ENCODE measurements around the gene CEP192.

Gene CEP192

DNA sequence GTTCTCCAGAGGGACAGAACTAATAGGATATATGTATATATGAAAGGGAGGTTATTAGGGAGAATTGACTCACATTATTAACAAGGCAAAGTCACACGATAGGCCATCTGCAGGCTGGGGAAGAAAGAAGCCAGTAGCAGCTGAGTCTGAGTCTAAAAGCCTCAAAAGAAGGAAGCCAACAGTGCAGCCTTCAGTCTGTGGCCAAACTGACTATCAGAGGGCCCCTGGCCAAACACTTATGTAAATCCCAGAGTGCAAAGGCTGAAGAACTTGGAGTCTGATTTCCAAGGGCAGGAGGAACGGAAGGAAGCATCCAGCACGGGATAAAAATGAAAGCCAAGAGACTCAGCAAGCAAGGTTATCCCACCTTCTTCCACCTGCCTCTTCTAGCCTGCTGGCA is 119.4 kb downstream of the CEP192 start:
- H3K27me3 ChIP-seq (ENCODE audit: insufficient read depth, low read length) = no peaks in the 10 kb centered on the region
- no peaks in the 10 kb centered on the region; the same call in 1 of the 2 replicates for H3K4me1 ChIP-seq (ENCODE audit: insufficient read depth, low read length)
- 0 out of 2 replicates have a peak, but pooled peaks cover 8% of the 10 kb centered on the region for H3K9me3 ChIP-seq (ENCODE audit: insufficient read depth, low read depth, low read length)
- no peak overlapping the region for H3K27ac ChIP-seq (ENCODE audit: low read length)
- no peak overlapping the region for H3K9ac ChIP-seq (ENCODE audit: low read depth, low read length)
- H3K36me3 ChIP-seq (ENCODE audit: insufficient read depth, low read depth, low read length) = peaks cover 65% of the 10 kb centered on the region
- no peak overlapping the region for H3K4me3 ChIP-seq (ENCODE audit: low read length)

DNA sequence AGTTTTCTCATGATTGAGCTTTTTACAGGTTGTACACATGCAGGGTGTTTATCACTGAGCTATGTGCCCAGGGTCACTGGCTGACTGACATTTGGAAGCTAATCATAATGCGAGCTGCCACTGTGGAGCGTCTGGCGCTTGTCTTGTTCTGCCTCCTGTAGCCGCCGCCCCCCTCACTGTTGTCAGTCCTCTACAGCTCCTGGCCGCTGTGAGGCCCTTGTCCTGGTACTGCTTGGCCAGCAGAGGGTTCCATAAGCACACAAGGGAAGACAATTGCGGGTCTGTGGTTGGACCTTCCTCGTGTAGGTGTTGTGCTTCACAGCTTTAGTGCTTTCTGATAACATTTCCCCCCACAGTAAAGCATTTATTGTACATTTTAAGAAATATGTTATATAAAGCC is 121.8 kb downstream of the CEP192 start:
- Histone ChIP-seq H3K4me3 (ENCODE audit: low read length) (no peak overlapping the region), H3K27me3 (ENCODE audit: insufficient read depth, low read length) (no peaks in the 10 kb centered on the region), H3K9me3 (ENCODE audit: insufficient read depth, low read depth, low read length) (0 out of 2 replicates have a peak, but pooled peaks cover 6% of the 10 kb centered on the region), H3K9ac (ENCODE audit: low read depth, low read length) (no peak overlapping the region), H3K4me1 (ENCODE audit: insufficient read depth, low read length) (no peaks in the 10 kb centered on the region; the same call in 1 of the 2 replicates), H3K27ac (ENCODE audit: low read length) (no peak overlapping the region), H3K36me3 (ENCODE audit: insufficient read depth, low read depth, low read length) (peaks cover 58% of the 10 kb centered on the region)

- H3K36me3 ChIP-seq (ENCODE audit: insufficient read depth, low read depth, low read length) = peaks cover 71% of the 10 kb centered on the region
- H3K9me3 ChIP-seq (ENCODE audit: insufficient read depth, low read depth, low read length) = no peaks in the 10 kb centered on the region
- H3K4me3 ChIP-seq (ENCODE audit: low read length) = no peak overlapping the region
- no peak overlapping the region for H3K27ac ChIP-seq (ENCODE audit: low read length)
- no peak overlapping the region for H3K9ac ChIP-seq (ENCODE audit: low read depth, low read length)
- no peaks in the 10 kb centered on the region for H3K27me3 ChIP-seq (ENCODE audit: insufficient read depth, low read length)
- H3K4me1 ChIP-seq (ENCODE audit: insufficient read depth, low read length) = no peaks in the 10 kb centered on the region
These were observed 129.1 kb downstream of the CEP192 start for GRCh38 chr18:13120255-13120654.

- H3K4me3 ChIP-seq (ENCODE audit: low read length) = no peak overlapping the region
- H3K9me3 ChIP-seq (ENCODE audit: insufficient read depth, low read depth, low read length) = no peaks in the 10 kb centered on the region
- no peak overlapping the region for H3K27ac ChIP-seq (ENCODE audit: low read length)
- no peaks in the 10 kb centered on the region for H3K27me3 ChIP-seq (ENCODE audit: insufficient read depth, low read length)
- no peaks in the 10 kb centered on the region for H3K4me1 ChIP-seq (ENCODE audit: insufficient read depth, low read length)
- H3K9ac ChIP-seq (ENCODE audit: low read depth, low read length) = no peak overlapping the region
- H3K36me3 ChIP-seq (ENCODE audit: insufficient read depth, low read depth, low read length) = peaks cover 71% of the 10 kb centered on the region
These were observed 129.8 kb downstream of the CEP192 start for GRCh38 chr18:13120983-13121441.

- peaks cover 50% of the 10 kb centered on the region for H3K36me3 ChIP-seq (ENCODE audit: insufficient read depth, low read depth, low read length)
- no peaks in the 10 kb centered on the region for H3K4me1 ChIP-seq (ENCODE audit: insufficient read depth, low read length)
- no peaks in the 10 kb centered on the region for H3K27me3 ChIP-seq (ENCODE audit: insufficient read depth, low read length)
- H3K27ac ChIP-seq (ENCODE audit: low read length) = no peak overlapping the region
- H3K9ac ChIP-seq (ENCODE audit: low read depth, low read length) = no peak overlapping the region
- no peaks in the 10 kb centered on the region for H3K9me3 ChIP-seq (ENCODE audit: insufficient read depth, low read depth, low read length)
- H3K4me3 ChIP-seq (ENCODE audit: low read length) = no peak overlapping the region
These were observed 133.2 kb downstream of the CEP192 start for GRCh38 chr18:13124411-13124810.

DNA sequence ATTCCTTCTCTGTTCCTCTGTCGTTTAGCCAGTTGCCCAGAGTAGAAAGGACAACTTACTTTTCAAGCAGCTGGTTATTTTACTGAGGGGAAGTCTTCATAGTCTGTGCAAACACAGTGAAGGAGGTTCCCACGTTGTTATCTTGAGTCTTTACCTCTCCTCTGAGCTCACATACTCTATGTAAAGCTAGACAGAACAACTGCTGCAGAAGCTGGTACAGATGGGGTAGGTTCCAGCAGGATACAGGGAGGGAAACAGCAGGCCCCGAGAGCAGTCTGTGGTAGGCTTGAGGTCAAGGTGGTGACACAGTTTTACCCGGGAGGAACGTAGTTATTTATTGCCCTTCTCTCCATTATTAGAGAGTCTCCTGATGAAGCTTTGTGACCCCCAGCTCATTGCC is 134.0 kb downstream of the CEP192 start:
- H3K4me1 ChIP-seq (ENCODE audit: insufficient read depth, low read length) = no peaks in the 10 kb centered on the region
- no peak overlapping the region for H3K9ac ChIP-seq (ENCODE audit: low read depth, low read length)
- H3K27ac ChIP-seq (ENCODE audit: low read length) = no peak overlapping the region
- peaks cover 45% of the 10 kb centered on the region for H3K36me3 ChIP-seq (ENCODE audit: insufficient read depth, low read depth, low read length)
- H3K27me3 ChIP-seq (ENCODE audit: insufficient read depth, low read length) = no peaks in the 10 kb centered on the region
- H3K4me3 ChIP-seq (ENCODE audit: low read length) = no peak overlapping the region
- no peaks in the 10 kb centered on the region for H3K9me3 ChIP-seq (ENCODE audit: insufficient read depth, low read depth, low read length)

DNA sequence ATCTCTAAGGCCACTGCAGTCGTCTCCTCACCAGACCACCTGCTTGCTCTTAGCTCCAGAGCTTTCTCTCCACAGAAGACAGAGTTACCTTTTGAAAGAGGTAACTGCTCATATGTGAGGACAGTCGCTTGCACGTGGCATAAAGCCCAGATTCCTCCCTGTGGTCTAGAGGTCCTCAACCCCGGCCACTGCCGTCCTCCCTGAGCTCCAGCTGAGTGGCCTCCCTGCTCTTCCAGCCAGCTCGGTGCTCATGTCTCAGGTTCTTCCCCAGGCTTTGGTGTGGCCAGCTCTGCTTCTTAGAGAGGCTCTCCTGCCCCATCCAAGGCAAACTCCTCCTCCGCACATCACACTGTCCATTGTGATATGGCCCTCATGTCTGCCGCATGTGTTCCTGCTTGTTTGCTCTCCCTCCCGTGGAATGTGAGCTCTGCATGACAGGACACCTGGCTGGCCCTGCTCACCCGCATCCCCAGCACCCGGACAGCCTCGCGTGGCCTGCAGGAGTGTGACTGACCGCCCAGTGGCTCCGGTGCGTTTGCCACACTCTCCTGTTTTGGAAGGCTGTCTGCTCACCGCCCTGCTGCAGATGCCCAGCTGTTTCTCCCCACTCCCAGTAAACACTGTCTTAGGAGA is 135.9 kb downstream of the CEP192 start:
- H3K27ac ChIP-seq (ENCODE audit: low read length) = no peak overlapping the region
- no peaks in the 10 kb centered on the region for H3K4me1 ChIP-seq (ENCODE audit: insufficient read depth, low read length)
- no peaks in the 10 kb centered on the region for H3K9me3 ChIP-seq (ENCODE audit: insufficient read depth, low read depth, low read length)
- H3K9ac ChIP-seq (ENCODE audit: low read depth, low read length) = no peak overlapping the region
- peaks cover 30% of the 10 kb centered on the region for H3K36me3 ChIP-seq (ENCODE audit: insufficient read depth, low read depth, low read length)
- H3K4me3 ChIP-seq (ENCODE audit: low read length) = no peak overlapping the region
- H3K27me3 ChIP-seq (ENCODE audit: insufficient read depth, low read length) = no peaks in the 10 kb centered on the region

DNA sequence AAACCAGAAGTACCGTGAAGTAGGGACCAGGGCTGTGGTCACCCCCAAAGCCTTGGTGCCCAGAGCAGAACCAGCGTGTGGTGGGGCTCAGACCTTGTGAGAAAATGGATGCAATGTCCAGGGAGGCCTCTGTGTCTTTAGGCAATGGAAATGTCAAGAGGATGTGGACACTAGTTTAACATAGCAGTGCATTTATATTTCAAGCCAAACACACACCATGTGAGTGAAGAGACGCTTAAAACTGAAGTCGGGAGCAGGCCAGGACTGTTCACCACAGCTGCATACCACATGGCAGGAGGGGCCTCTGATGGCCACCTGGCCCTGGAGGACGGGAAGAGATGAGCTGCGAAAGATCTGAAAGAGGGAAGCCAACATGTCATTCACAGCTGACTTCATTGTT is 140.1 kb downstream of the CEP192 start:
- H3K36me3 ChIP-seq (ENCODE audit: insufficient read depth, low read depth, low read length) = peaks cover 5% of the 10 kb centered on the region
- H3K27ac ChIP-seq (ENCODE audit: low read length) = no peak overlapping the region
- H3K9me3 ChIP-seq (ENCODE audit: insufficient read depth, low read depth, low read length) = peaks cover 4% of the 10 kb centered on the region; the same call in 1 of the 2 replicates
- H3K27me3 ChIP-seq (ENCODE audit: insufficient read depth, low read length) = peaks cover 13% of the 10 kb centered on the region
- H3K9ac ChIP-seq (ENCODE audit: low read depth, low read length) = no peak overlapping the region
- no peaks in the 10 kb centered on the region for H3K4me1 ChIP-seq (ENCODE audit: insufficient read depth, low read length)
- H3K4me3 ChIP-seq (ENCODE audit: low read length) = no peak overlapping the region

DNA sequence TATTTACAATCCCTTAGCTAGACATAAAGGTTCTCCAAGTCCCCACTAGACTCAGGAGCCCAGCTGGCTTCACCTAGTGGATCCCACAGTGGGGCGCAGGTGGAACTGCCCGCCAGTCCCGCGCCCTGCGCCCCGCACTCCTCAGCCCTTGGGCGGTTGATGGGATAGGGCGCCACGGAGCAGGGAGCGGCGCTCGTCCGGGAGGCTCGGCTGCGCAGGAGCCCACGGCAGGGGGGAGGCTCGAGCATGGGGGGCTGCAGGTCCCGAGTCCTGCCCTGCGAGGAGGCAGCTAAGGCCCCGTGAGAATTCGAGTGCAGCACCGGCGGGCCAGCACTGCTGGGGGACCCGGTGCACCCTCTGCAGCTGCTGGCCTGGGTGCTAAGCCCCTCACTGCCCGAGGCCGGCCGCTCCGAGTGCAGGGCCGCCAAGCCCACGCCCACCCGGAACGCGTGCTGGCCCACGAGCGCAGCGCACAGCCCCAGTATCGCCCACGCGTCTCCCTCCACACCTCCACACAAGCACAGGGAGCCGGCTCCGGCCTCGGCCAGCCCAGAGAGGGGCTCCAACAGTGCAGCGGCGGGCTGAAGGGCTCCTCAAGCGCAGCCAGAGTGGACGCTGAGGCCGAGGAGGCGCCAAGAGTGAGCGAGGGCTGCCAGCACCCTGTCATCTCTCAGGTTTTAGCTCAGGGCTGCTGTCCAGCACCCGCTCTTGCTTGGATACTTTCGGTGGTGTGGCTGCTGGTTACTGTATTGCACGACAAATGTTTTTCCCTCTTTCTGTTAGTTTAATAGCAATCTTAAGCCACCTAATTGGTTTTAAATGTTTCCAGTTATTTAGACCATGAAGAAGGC is 143.6 kb downstream of the CEP192 start:
- Histone ChIP-seq H3K9ac (ENCODE audit: low read depth, low read length) (no peak overlapping the region), H3K4me3 (ENCODE audit: low read length) (no peak overlapping the region), H3K27me3 (ENCODE audit: insufficient read depth, low read length) (peaks cover 40% of the 10 kb centered on the region), H3K27ac (ENCODE audit: low read length) (no peak overlapping the region), H3K36me3 (ENCODE audit: insufficient read depth, low read depth, low read length) (no peaks in the 10 kb centered on the region), H3K9me3 (ENCODE audit: insufficient read depth, low read depth, low read length) (peaks cover 4% of the 10 kb centered on the region; the same call in 1 of the 2 replicates), H3K4me1 (ENCODE audit: insufficient read depth, low read length) (no peaks in the 10 kb centered on the region)

DNA sequence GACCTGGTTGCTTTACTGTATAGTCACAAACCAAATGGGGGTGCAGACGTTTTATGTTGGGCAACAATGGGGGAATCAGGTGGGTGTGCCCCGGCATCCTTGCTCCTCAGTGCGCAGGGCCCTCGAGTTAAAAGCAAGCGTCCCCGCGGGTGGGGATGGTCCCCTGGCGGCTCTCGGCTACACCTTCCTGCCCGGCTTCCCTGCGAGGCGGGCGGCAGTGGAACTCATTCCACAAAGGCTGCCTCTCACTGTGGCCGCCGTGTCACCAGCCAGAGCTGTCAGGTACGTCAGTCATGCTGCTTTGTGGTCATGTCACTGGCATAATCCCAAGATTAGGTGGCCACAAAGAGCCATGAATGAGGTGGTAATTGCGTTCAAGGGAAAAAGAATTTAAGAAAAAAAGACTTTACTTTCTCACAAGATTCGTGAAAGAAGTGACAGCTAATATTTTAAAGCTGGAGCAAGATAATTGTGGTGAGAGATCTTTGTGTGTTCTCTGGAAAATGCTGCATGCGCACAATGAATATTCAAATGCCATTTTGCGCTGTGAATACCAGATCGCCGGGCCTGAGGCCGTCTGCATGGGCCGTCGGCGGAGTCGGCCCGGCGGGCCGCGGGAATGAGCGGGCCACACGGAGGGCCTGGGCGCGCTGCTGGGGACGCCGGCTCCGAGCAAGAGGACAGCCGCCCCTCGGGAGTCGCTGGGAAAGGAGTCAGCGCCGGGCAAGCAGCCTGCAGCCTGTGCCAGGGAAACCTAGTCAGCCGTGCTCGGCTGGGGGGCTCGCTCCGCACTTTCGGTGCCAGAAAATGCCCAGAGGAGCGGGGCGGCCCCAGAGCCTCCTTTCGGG is 145.1 kb downstream of the CEP192 start:
- no peaks in the 10 kb centered on the region for H3K4me1 ChIP-seq (ENCODE audit: insufficient read depth, low read length)
- H3K27me3 ChIP-seq (ENCODE audit: insufficient read depth, low read length) = peaks cover 40% of the 10 kb centered on the region
- H3K4me3 ChIP-seq (ENCODE audit: low read length) = peak overlapping the region; percentile 71; the same call in 1 of the 2 replicates
- H3K9ac ChIP-seq (ENCODE audit: low read depth, low read length) = peak overlapping the region; percentile 32; the same call in 1 of the 2 replicates
- H3K9me3 ChIP-seq (ENCODE audit: insufficient read depth, low read depth, low read length) = peaks cover 4% of the 10 kb centered on the region; the same call in 1 of the 2 replicates
- H3K27ac ChIP-seq (ENCODE audit: low read length) = no peak overlapping the region
- no peaks in the 10 kb centered on the region for H3K36me3 ChIP-seq (ENCODE audit: insufficient read depth, low read depth, low read length)

GRCh38 chr18:13136904-13137669 is 145.9 kb downstream of the CEP192 start:
- Histone ChIP-seq H3K9me3 (ENCODE audit: insufficient read depth, low read depth, low read length) (peaks cover 4% of the 10 kb centered on the region; the same call in 1 of the 2 replicates), H3K27ac (ENCODE audit: low read length) (no peak overlapping the region), H3K4me1 (ENCODE audit: insufficient read depth, low read length) (no peaks in the 10 kb centered on the region), H3K4me3 (ENCODE audit: low read length) (peak overlapping the region; percentile 71), H3K36me3 (ENCODE audit: insufficient read depth, low read depth, low read length) (no peaks in the 10 kb centered on the region), H3K27me3 (ENCODE audit: insufficient read depth, low read length) (peaks cover 40% of the 10 kb centered on the region), H3K9ac (ENCODE audit: low read depth, low read length) (peak overlapping the region; percentile 32; the same call in 1 of the 2 replicates)
